CD1c-positive myeloid dendritic cell (primary cell): ENCODE measurements around the gene RPL10.
A peak's percentile ranks its signal among the peaks of the same experiment; 100 is the strongest.

ENCODE experiments used
- DNase-seq: peaks from one replicate; pipeline ENCODE4 v3.0.0-alpha.2; 2016; ENCODE audit errors: extremely low spot score

The RPL10 gene

GRCh38 chrX:154362085-154362742 is 36.0 kb upstream of the RPL10 start:
- DNase-seq = no peak

GRCh38 chrX:154363706-154364439 is 34.3 kb upstream of the RPL10 start:
- no peak for DNase-seq

- no peak for DNase-seq
Measured at GRCh38 chrX:154365052-154365600, 33.1 kb upstream of the RPL10 start.

GRCh38 chrX:154365997-154366665 is 32.0 kb upstream of the RPL10 start:
- no peak for DNase-seq

- no peak for DNase-seq
Measured at GRCh38 chrX:154366666-154367055, 31.5 kb upstream of the RPL10 start.

- no peak for DNase-seq
Measured at GRCh38 chrX:154367474-154368308, 30.5 kb upstream of the RPL10 start.

GRCh38 chrX:154368630-154369448 is 29.3 kb upstream of the RPL10 start:
- peak; percentile 95 for DNase-seq

GRCh38 chrX:154369449-154370299 is 28.5 kb upstream of the RPL10 start:
- DNase-seq = peak; percentile 71

GRCh38 chrX:154370300-154371016 is 27.7 kb upstream of the RPL10 start:
- DNase-seq = no peak

GRCh38 chrX:154371017-154371788 is 27.0 kb upstream of the RPL10 start:
- peak; percentile 95 for DNase-seq

- no peak for DNase-seq
Measured at GRCh38 chrX:154371789-154372300, 26.3 kb upstream of the RPL10 start.

GRCh38 chrX:154372612-154373022 is 25.6 kb upstream of the RPL10 start:
- DNase-seq = peak; percentile 26

- peak; percentile 57 for DNase-seq
Measured at GRCh38 chrX:154373340-154374306, 24.6 kb upstream of the RPL10 start.

GRCh38 chrX:154374313-154375155 is 23.6 kb upstream of the RPL10 start, which contains the start of gene FLNA:
FLNA (minus strand) TSS chrX:154374634; CDS start chrX:154371245, 3,389 bp downstream.
- peak; percentile 45 for DNase-seq

GRCh38 chrX:154375156-154375504 is 23.0 kb upstream of the RPL10 start:
- DNase-seq = no peak

GRCh38 chrX:154376774-154377173 is 21.4 kb upstream of the RPL10 start:
- DNase-seq = no peak
